OCI-LY3 (cell line): ENCODE data around the gene CSE1L.
"Not testable (repeated sequence)": the region's sequence is repeated elsewhere in the genome, so short reads cannot be mapped to it uniquely, and the experiment has no call there.

Source experiments
- H2AFZ ChIP-seq: fragments of 200-600, 300-600 bp; shearing (Covaris generic); 2 replicates; pipeline ENCODE4 v1.6.0; 2014; ENCODE audit warnings: antibody characterized with exemption, low read depth, low read length
- H3K27ac ChIP-seq: fragments of 200-600, 300-600 bp; sonication (generic); 2 replicates; pipeline ENCODE4 v1.5.1; 2014; ENCODE audit warnings: mild to moderate bottlenecking, low read length, moderate library complexity, mixed read lengths
- H3K27me3 ChIP-seq: fragments of 200-600, 300-600 bp; sonication (generic); 2 replicates; pipeline ENCODE4 v1.6.1; 2014; ENCODE audit warnings: low read depth, low read length, mixed read lengths
- H3K36me3 ChIP-seq: fragments of 200-600, 300-600 bp; sonication (generic); replicated peaks from 2 replicates; pipeline ENCODE3; 2014; ENCODE audit warnings: low read depth, low read length, mixed read lengths
- H3K4me1 ChIP-seq: fragments of 300-600, 200-600 bp; sonication (generic); 2 replicates; pipeline ENCODE4 v1.6.1; 2014; ENCODE audit warnings: low read length, mixed read lengths
- H3K4me2 ChIP-seq: fragments of 200-600, 300-600 bp; sonication (generic); 2 replicates; pipeline ENCODE4 v1.6.1; 2014; ENCODE audit warnings: low read length, mixed read lengths
- H3K4me3 ChIP-seq: fragments of 300-600, 200-600 bp; sonication (generic); 2 replicates; pipeline ENCODE4 v1.5.1; 2014; ENCODE audit warnings: antibody characterized with exemption, mild to moderate bottlenecking, low read length, moderate library complexity
- H3K79me2 ChIP-seq: fragments of 300-600, 200-600 bp; shearing (Covaris generic); 2 replicates; pipeline ENCODE4 v1.6.1; 2014; ENCODE audit warnings: mild to moderate bottlenecking, low read length, mixed read lengths
- H3K9ac ChIP-seq: fragments of 300-600, 200-600 bp; shearing (Covaris generic); 2 replicates; pipeline ENCODE4 v1.6.0; 2014; ENCODE audit warnings: mild to moderate bottlenecking, low read length, moderate library complexity
- H3K9me3 ChIP-seq: fragments of 200-600, 300-600 bp; shearing (Covaris generic); 2 replicates; pipeline ENCODE4 v1.6.1; 2014; ENCODE audit warnings: low read length, mixed read lengths; ENCODE audit not compliant: insufficient read depth
- H4K20me1 ChIP-seq: fragments of 200-600, 300-600 bp; sonication (generic); 2 replicates; pipeline ENCODE4 v1.6.1; 2016; ENCODE audit warnings: low read length, mixed read lengths; ENCODE audit not compliant: insufficient read depth
- EZH2phosphoT487 ChIP-seq: fragments of 200-600 bp; shearing (Covaris generic); IDR thresholded peaks from 2 replicates; pipeline ENCODE4 v1.6.1; 2018; ENCODE audit warnings: antibody characterized with exemption, mixed run types, low read depth
- TF ChIP-seq, protein P1 (sequence below): fragments of 200-600, 300-600 bp; sonication (generic); IDR thresholded peaks from 2 replicates; pipeline ENCODE4 v1.5.1; 2014; ENCODE audit warnings: antibody characterized with exemption, low read length, low read depth

CSE1L gene

DNA sequence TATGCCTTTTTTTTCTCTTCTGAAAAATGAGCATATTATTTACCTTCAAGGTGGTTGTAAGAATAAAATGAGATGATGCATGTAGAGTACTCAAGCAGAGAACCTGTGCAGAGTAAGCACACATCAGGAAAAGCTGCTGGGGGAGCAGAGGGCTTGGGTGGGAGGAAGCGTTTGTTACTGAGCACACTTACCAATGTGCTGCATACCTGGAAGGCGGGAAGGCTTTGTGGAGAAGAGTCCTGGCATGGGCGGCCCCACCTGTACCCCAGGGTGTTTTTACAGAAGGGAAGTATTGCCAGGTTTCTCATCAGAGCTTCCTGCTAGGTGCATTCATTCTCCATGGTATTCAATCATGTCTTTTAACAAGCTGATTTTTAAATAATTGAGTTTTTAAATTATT, 52.9 kb downstream of the CSE1L start:
- H3K4me3 ChIP-seq: no peak overlapping the region
- TF ChIP-seq, protein P1, sequence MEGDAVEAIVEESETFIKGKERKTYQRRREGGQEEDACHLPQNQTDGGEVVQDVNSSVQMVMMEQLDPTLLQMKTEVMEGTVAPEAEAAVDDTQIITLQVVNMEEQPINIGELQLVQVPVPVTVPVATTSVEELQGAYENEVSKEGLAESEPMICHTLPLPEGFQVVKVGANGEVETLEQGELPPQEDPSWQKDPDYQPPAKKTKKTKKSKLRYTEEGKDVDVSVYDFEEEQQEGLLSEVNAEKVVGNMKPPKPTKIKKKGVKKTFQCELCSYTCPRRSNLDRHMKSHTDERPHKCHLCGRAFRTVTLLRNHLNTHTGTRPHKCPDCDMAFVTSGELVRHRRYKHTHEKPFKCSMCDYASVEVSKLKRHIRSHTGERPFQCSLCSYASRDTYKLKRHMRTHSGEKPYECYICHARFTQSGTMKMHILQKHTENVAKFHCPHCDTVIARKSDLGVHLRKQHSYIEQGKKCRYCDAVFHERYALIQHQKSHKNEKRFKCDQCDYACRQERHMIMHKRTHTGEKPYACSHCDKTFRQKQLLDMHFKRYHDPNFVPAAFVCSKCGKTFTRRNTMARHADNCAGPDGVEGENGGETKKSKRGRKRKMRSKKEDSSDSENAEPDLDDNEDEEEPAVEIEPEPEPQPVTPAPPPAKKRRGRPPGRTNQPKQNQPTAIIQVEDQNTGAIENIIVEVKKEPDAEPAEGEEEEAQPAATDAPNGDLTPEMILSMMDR: no peak
- TF ChIP-seq EZH2phosphoT487: no peak
- 0 out of 2 replicates have a peak, but pooled peaks cover 3% of the 10 kb centered on the region for H4K20me1 ChIP-seq
- H3K27me3 ChIP-seq: no peaks in the 10 kb centered on the region
- H3K4me2 ChIP-seq: no peak overlapping the region
- H3K9ac ChIP-seq: no peak overlapping the region
- H3K4me1 ChIP-seq: peaks cover 7% of the 10 kb centered on the region; the same call in 1 of the 2 replicates
- H3K27ac ChIP-seq: no peak overlapping the region
- H3K36me3 ChIP-seq: peaks cover 81% of the 10 kb centered on the region
- peaks cover 63% of the 10 kb centered on the region for H3K79me2 ChIP-seq
- no peak overlapping the region for H2AFZ ChIP-seq
- no peaks in the 10 kb centered on the region for H3K9me3 ChIP-seq

GRCh38 chr20:49100292-49100691, 54.2 kb downstream of the CSE1L start:
- H3K9ac ChIP-seq, H3K27me3 ChIP-seq, H3K4me1 ChIP-seq, H3K4me2 ChIP-seq, H3K4me3 ChIP-seq, H4K20me1 ChIP-seq, H2AFZ ChIP-seq, H3K9me3 ChIP-seq, H3K27ac ChIP-seq: not testable (repeated sequence)
- peaks cover 55% of the 10 kb centered on the region for H3K79me2 ChIP-seq
- H3K36me3 ChIP-seq: peaks cover 82% of the 10 kb centered on the region

DNA sequence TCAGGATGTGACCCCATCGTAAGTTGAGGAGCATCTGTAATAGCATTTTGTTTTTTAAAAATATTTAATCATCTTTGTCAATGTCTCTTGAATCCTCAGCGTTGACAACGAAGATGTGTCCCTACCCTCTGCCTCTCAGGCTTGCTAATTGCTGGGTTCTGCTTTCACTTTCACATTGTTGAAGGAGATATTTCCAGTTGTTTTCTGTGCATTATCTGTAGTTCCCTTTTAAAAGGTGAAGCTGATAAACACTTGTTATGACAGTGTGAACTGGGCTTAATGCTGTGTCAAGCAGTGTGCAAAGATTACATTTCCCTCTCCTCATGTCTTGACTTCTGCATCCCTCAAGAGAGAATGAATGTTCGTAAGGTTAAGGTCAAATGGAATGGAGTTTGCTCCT, 54.9 kb downstream of the CSE1L start:
- peaks cover 83% of the 10 kb centered on the region for H3K36me3 ChIP-seq
- H3K9me3 ChIP-seq: no peaks in the 10 kb centered on the region
- 0 out of 2 replicates have a peak, but pooled peaks cover 3% of the 10 kb centered on the region for H4K20me1 ChIP-seq
- H3K27ac ChIP-seq: 0 out of 2 replicates have a peak overlapping the region, but pooled peaks have one; percentile 9
- peaks cover 7% of the 10 kb centered on the region; the same call in 1 of the 2 replicates for H3K4me1 ChIP-seq
- H3K27me3 ChIP-seq: no peaks in the 10 kb centered on the region
- peak overlapping the region; percentile 11 for H3K4me2 ChIP-seq
- no peak overlapping the region for H3K9ac ChIP-seq
- no peak overlapping the region for H2AFZ ChIP-seq
- H3K4me3 ChIP-seq: no peak overlapping the region
- peaks cover 54% of the 10 kb centered on the region for H3K79me2 ChIP-seq
- TF ChIP-seq, protein P1: no peak
- TF ChIP-seq EZH2phosphoT487: no peak

DNA sequence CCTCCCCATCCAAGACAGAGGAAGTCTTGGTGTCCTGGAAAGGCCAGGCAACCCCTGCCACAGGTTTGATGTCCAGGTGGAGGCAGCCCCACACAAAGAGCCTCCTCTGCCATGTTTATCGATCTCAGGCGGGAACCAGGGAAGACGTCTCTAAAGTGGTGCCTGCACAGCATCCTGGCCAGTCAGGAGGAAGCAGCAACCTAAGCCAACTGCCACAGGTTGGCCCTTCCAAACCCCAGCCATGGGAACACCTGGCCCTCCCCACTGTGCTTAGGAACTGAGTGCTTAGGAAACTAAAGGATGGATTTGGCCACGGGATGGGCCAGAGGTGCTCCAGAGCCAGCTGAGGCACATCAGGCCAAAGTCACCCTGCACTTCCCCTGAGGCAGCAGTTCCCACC, 56.9 kb downstream of the CSE1L start:
- no peaks in the 10 kb centered on the region for H3K27me3 ChIP-seq
- 0 out of 2 replicates have a peak, but pooled peaks cover 3% of the 10 kb centered on the region for H4K20me1 ChIP-seq
- H3K27ac ChIP-seq: no peak overlapping the region
- no peak overlapping the region for H3K9ac ChIP-seq
- no peak overlapping the region for H3K4me3 ChIP-seq
- no peak overlapping the region for H3K4me2 ChIP-seq
- H3K36me3 ChIP-seq: peaks cover 79% of the 10 kb centered on the region
- no peaks in the 10 kb centered on the region for H3K9me3 ChIP-seq
- TF ChIP-seq, protein P1: no peak
- TF ChIP-seq EZH2phosphoT487: no peak
- peaks cover 36% of the 10 kb centered on the region for H3K79me2 ChIP-seq
- no peak overlapping the region for H2AFZ ChIP-seq
- peaks cover 7% of the 10 kb centered on the region; the same call in 1 of the 2 replicates for H3K4me1 ChIP-seq
